Measurements from ENCODE around the gene PLD5. TPM values are rescaled to one million over a fixed set of nuclear protein-coding genes. Genes with fewer than 3 reads are reported as not detected.

The PLD5 gene
- total RNA-seq, 1 experiment from 2014 or later = 9.2 TPM

DNA sequence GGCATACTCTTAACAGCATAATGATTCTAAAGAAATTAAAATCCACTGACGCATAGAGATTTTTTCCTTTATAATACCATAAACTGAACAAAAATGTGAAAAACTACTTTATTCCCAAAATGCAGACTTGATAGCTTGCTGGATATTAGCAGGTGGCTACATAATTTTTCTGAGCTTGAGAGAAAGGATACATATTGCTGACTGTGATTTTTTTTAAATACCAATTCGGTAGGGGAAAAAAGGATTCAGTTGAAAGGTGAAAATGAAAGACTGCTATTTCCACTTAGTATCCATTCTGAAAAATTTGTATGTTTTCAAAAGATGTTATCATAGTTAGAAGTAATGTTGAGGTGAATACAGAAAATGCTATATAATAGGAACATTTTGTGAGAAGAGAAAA lies 435.6 kb downstream of the PLD5 start:
- CTCF ChIA-PET = no interaction called here
- H3K27me3 ChIP-seq (replicated peaks; ENCODE audit: insufficient read depth, low read depth, low read length, poor library complexity) = no peaks in the 10 kb centered on the region
- intact Hi-C loops (cut with micrococcal nuclease; ENCODE audit: unreplicated experiment) = no loop called here
- no peaks in the 10 kb centered on the region for H3K4me1 ChIP-seq (ENCODE audit: insufficient read depth, low read length, poor library complexity, severe bottlenecking)
- no peaks in the 10 kb centered on the region for H3K36me3 ChIP-seq (ENCODE audit: insufficient read depth, low read length, poor library complexity, severe bottlenecking)
- DNase-seq (ENCODE audit: low spot score) = no peak
- H3K9me3 ChIP-seq (ENCODE audit: low read depth, low read length, poor library complexity, severe bottlenecking) = no peaks in the 10 kb centered on the region
- BruUV-seq (replicated peaks) = no TSS peak
- H3K27ac ChIP-seq (ENCODE audit: low read depth, low read length, poor library complexity, severe bottlenecking) = no peak overlapping the region
- TF ChIP-seq, protein P1, sequence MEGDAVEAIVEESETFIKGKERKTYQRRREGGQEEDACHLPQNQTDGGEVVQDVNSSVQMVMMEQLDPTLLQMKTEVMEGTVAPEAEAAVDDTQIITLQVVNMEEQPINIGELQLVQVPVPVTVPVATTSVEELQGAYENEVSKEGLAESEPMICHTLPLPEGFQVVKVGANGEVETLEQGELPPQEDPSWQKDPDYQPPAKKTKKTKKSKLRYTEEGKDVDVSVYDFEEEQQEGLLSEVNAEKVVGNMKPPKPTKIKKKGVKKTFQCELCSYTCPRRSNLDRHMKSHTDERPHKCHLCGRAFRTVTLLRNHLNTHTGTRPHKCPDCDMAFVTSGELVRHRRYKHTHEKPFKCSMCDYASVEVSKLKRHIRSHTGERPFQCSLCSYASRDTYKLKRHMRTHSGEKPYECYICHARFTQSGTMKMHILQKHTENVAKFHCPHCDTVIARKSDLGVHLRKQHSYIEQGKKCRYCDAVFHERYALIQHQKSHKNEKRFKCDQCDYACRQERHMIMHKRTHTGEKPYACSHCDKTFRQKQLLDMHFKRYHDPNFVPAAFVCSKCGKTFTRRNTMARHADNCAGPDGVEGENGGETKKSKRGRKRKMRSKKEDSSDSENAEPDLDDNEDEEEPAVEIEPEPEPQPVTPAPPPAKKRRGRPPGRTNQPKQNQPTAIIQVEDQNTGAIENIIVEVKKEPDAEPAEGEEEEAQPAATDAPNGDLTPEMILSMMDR (conservative IDR thresholded peaks at IDR 0.05; ENCODE audit: low read depth, low read length) = no peak
- no peak for TF ChIP-seq EZH2 (IDR thresholded peaks at IDR 0.05; ENCODE audit: borderline replicate concordance, low read depth, low read length, poor library complexity, severe bottlenecking)
- POLR2A ChIA-PET (ENCODE audit: low non-redundant PET) = no interaction called here
- no peak overlapping the region for H3K4me3 ChIP-seq (ENCODE audit: low read depth, low read length, poor library complexity, severe bottlenecking)

DNA sequence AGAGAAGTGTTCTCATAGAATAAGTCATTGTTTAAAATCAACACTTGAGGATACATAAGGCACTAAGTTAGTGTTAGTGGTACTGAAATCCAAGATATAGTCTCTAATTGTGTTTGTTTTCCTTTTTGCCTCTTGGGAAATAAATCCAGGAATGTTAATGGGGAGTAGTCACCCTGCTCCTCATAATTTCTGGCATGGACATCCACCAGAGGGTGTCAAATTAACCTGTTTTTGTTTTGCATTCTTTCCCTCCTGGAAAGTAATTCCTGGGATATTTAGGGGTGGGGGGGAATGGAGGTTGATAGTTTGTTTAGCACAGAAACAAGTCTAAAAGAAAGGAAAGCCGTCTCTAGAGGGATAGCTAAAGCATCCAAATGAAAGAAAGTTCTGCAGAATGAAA lies 437.8 kb downstream of the PLD5 start:
- no peak overlapping the region for H3K27ac ChIP-seq (ENCODE audit: low read depth, low read length, poor library complexity, severe bottlenecking)
- no peaks in the 10 kb centered on the region for H3K4me1 ChIP-seq (ENCODE audit: insufficient read depth, low read length, poor library complexity, severe bottlenecking)
- no peaks in the 10 kb centered on the region for H3K36me3 ChIP-seq (ENCODE audit: insufficient read depth, low read length, poor library complexity, severe bottlenecking)
- TF ChIP-seq, protein P1 (conservative IDR thresholded peaks at IDR 0.05; ENCODE audit: low read depth, low read length) = no peak
- no peak for TF ChIP-seq EZH2 (IDR thresholded peaks at IDR 0.05; ENCODE audit: borderline replicate concordance, low read depth, low read length, poor library complexity, severe bottlenecking)
- H3K4me3 ChIP-seq (ENCODE audit: low read depth, low read length, poor library complexity, severe bottlenecking) = no peak overlapping the region
- intact Hi-C loops (cut with micrococcal nuclease; ENCODE audit: unreplicated experiment) = no loop called here
- no TSS peak for BruUV-seq (replicated peaks)
- H3K9me3 ChIP-seq (ENCODE audit: low read depth, low read length, poor library complexity, severe bottlenecking) = no peaks in the 10 kb centered on the region
- POLR2A ChIA-PET (ENCODE audit: low non-redundant PET) = no interaction called here
- CTCF ChIA-PET = no interaction called here
- no peaks in the 10 kb centered on the region for H3K27me3 ChIP-seq (replicated peaks; ENCODE audit: insufficient read depth, low read depth, low read length, poor library complexity)
- no peak for DNase-seq (ENCODE audit: low spot score)

DNA sequence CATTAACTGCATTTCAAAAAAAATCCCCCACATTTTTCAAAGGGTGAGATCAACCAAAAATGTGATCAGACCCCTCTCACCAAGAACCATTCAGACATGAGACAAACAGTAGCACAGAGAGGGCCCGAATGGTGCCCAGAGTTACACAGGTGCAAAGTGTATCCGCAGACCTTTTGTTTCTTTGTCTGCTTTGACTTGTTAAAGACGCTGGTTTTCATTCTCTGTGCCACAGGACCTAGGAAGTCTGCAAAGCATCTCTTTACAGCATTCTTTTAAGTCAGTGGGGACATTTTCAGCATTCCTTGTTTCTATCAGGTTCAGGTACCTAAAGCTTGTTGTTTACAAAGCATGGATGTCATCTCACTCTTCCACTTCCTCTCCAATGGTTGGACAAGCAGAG lies 438.4 kb downstream of the PLD5 start:
- DNase-seq (ENCODE audit: low spot score) = no peak
- Histone ChIP-seq H3K9me3 (ENCODE audit: low read depth, low read length, poor library complexity, severe bottlenecking) (no peaks in the 10 kb centered on the region), H3K36me3 (ENCODE audit: insufficient read depth, low read length, poor library complexity, severe bottlenecking) (no peaks in the 10 kb centered on the region), H3K4me1 (ENCODE audit: insufficient read depth, low read length, poor library complexity, severe bottlenecking) (no peaks in the 10 kb centered on the region), H3K27me3 (replicated peaks; ENCODE audit: insufficient read depth, low read depth, low read length, poor library complexity) (no peaks in the 10 kb centered on the region), H3K4me3 (ENCODE audit: low read depth, low read length, poor library complexity, severe bottlenecking) (no peak overlapping the region), H3K27ac (ENCODE audit: low read depth, low read length, poor library complexity, severe bottlenecking) (no peak overlapping the region)
- no TSS peak for BruUV-seq (replicated peaks)
- POLR2A ChIA-PET (ENCODE audit: low non-redundant PET) = no interaction called here
- intact Hi-C loops (cut with micrococcal nuclease; ENCODE audit: unreplicated experiment) = no loop called here
- TF ChIP-seq, protein P1 (conservative IDR thresholded peaks at IDR 0.05; ENCODE audit: low read depth, low read length) = no peak
- TF ChIP-seq EZH2 (IDR thresholded peaks at IDR 0.05; ENCODE audit: borderline replicate concordance, low read depth, low read length, poor library complexity, severe bottlenecking) = no peak
- CTCF ChIA-PET = no interaction called here
